Fibroblast of lung (primary cell): Measurements from ENCODE around the gene PROK2. TPM values are rescaled to one million over a fixed set of nuclear protein-coding genes. Genes with fewer than 3 reads are reported as not detected.

Source experiments
- DNase-seq, 2 donors: peaks; one replicate each; pipeline versions ENCODE4 v3.0.0 to v3.0.0-alpha.2; 2010; ENCODE audit warnings: low read depth in 2 of 2
- H2AFZ ChIP-seq: 2 replicates; pipeline ENCODE4 v1.5.1; 2012; ENCODE audit warnings: low read length, control low read depth, inconsistent platforms
- H3K27ac ChIP-seq: 2 replicates; pipeline ENCODE4 v1.5.1; 2011; ENCODE audit warnings: low read length, control low read depth; ENCODE audit not compliant: insufficient read depth
- H3K27me3 ChIP-seq: 2 replicates; pipeline ENCODE4 v1.5.1; 2011; ENCODE audit warnings: mild to moderate bottlenecking, low read length; ENCODE audit not compliant: control insufficient read depth, insufficient read depth
- H3K36me3 ChIP-seq: 2 replicates; pipeline ENCODE4 v1.5.1; 2011; ENCODE audit warnings: low read length; ENCODE audit not compliant: control insufficient read depth, insufficient read depth
- H3K4me1 ChIP-seq: 2 replicates; pipeline ENCODE4 v1.5.1; 2011; ENCODE audit warnings: low read length; ENCODE audit not compliant: control insufficient read depth, insufficient read depth; ENCODE audit errors: extremely low read depth
- H3K4me2 ChIP-seq: 2 replicates; pipeline ENCODE4 v1.5.1; 2011; ENCODE audit warnings: low read length, control low read depth; ENCODE audit not compliant: insufficient read depth; ENCODE audit errors: extremely low read depth
- H3K4me3 ChIP-seq, 4 experiments: fragments of 200-600 bp in 1 of 4; sonication (generic) in 1 of 4; replicated peaks in 1 of 4; 2 replicates each; pipeline ENCODE4 v1.5.1; 2011 to 2016; ENCODE audit warnings: low read length in 4 of 4, low read depth in 3 of 4, mild to moderate bottlenecking in 3 of 4, control low read depth in 2 of 4, inconsistent platforms in 1 of 4, mixed read lengths in 1 of 4; ENCODE audit not compliant: insufficient read depth in 1 of 4; ENCODE audit errors: control extremely low read depth in 1 of 4
- H3K79me2 ChIP-seq: 2 replicates; pipeline ENCODE4 v1.5.1; 2012; ENCODE audit warnings: mild to moderate bottlenecking, low read length, inconsistent platforms; ENCODE audit not compliant: control insufficient read depth, insufficient read depth
- H3K9ac ChIP-seq: 2 replicates; pipeline ENCODE4 v1.5.1; 2011; ENCODE audit warnings: mild to moderate bottlenecking, low read length, control low read depth; ENCODE audit not compliant: insufficient read depth
- H3K9me3 ChIP-seq: 2 replicates; pipeline ENCODE4 v1.5.1; 2012; ENCODE audit warnings: low read depth, low read length; ENCODE audit not compliant: control insufficient read depth, insufficient read depth
- H4K20me1 ChIP-seq: 2 replicates; pipeline ENCODE4 v1.5.1; 2011; ENCODE audit warnings: low read length; ENCODE audit not compliant: control insufficient read depth, insufficient read depth; ENCODE audit errors: extremely low read depth
- CTCF ChIP-seq, 2 donors: IDR thresholded peaks in 1 of 2; conservative IDR thresholded peaks in 1 of 2; 1 replicate in 1 of 2; 2 replicates in 1 of 2; pipeline ENCODE4 v1.5.1; 2011 to 2012; ENCODE audit warnings: low read length in 2 of 2, control low read depth in 1 of 2, inconsistent platforms in 1 of 2, low read depth in 1 of 2, mild to moderate bottlenecking in 1 of 2
- EZH2 ChIP-seq: IDR thresholded peaks from 2 replicates; pipeline ENCODE4 v1.5.1; 2012; ENCODE audit warnings: low read length, control low read depth, mild to moderate bottlenecking; ENCODE audit errors: missing control alignments
- polyA plus RNA-seq, 2 donors: library from polyadenylated mRNA; depleted of rRNA in 1 of 2; stranded (reverse) in 1 of 2; unstranded in 1 of 2; fragments of >200 nt; gene quantifications; 2 replicates each; pipeline ENCODE4 v1.2.1, GENCODE V29; 2011 to 2012; ENCODE audit warnings: missing spikeins in 1 of 2
- total RNA-seq: library from RNA; depleted of rRNA; stranded (reverse); fragments of >200 nt; gene quantifications from 2 replicates; pipeline ENCODE4 v1.2.1, GENCODE V29; 2014

Gene PROK2
- total and polyA plus RNA-seq, 2 donors (not counting 1 experiment from before 2014, with no cell fraction given), result not detected

- no peak for TF ChIP-seq EZH2
- no peak for TF ChIP-seq CTCF (conservative IDR thresholded peaks at IDR 0.05 in 1 of 2, IDR thresholded peaks at IDR 0.05 in 1 of 2; ENCODE audit: low read depth in 1 of 2, low read length in 2 of 2)
- peaks cover 31% of the 10 kb centered on the region for H3K27me3 ChIP-seq
- no peak overlapping the region for H3K4me3 ChIP-seq
- no peak overlapping the region for H3K9ac ChIP-seq
- no peak overlapping the region for H2AFZ ChIP-seq
- H3K79me2 ChIP-seq, result no peaks in the 10 kb centered on the region
- H4K20me1 ChIP-seq, result no peaks in the 10 kb centered on the region
- H3K4me2 ChIP-seq, result no peak overlapping the region
- H3K9me3 ChIP-seq, result no peaks in the 10 kb centered on the region
- DNase-seq, result no peak
- no peak overlapping the region for H3K27ac ChIP-seq
- no peaks in the 10 kb centered on the region for H3K36me3 ChIP-seq
- no peaks in the 10 kb centered on the region for H3K4me1 ChIP-seq
These were observed 3.0 kb upstream of the PROK2 start for GRCh38 chr3:71787851-71788405.

DNA sequence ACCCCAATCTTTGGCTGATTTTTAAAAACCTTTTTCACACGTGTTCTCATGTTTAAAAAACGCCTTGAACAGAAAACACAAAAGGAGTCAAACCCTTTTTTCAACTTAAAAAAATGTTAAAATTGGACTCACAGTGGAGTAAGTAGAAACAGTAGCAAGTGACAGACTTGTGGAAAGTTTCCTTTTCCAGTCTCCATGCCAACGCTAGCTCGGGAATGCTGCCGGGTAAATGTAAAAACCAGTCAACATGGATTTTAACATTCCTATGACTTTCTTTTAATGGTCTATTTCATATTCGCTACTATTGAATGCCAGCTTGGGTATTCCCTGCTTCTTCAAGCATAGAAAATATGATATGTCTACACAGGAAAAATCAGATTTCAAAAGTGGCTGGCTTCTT is 1.6 kb upstream of the PROK2 start:
- H3K79me2 ChIP-seq, result no peaks in the 10 kb centered on the region
- H3K9ac ChIP-seq, result no peak overlapping the region
- H4K20me1 ChIP-seq, result no peaks in the 10 kb centered on the region
- H2AFZ ChIP-seq, result no peak overlapping the region
- peaks cover 31% of the 10 kb centered on the region for H3K27me3 ChIP-seq
- no peak overlapping the region for H3K27ac ChIP-seq
- no peaks in the 10 kb centered on the region for H3K9me3 ChIP-seq
- TF ChIP-seq CTCF (conservative IDR thresholded peaks at IDR 0.05 in 1 of 2, IDR thresholded peaks at IDR 0.05 in 1 of 2; ENCODE audit: low read depth in 1 of 2, low read length in 2 of 2), result no peak
- no peak for TF ChIP-seq EZH2
- DNase-seq, result no peak
- H3K4me3 ChIP-seq, result no peak overlapping the region
- H3K4me1 ChIP-seq, result no peaks in the 10 kb centered on the region
- no peaks in the 10 kb centered on the region for H3K36me3 ChIP-seq
- no peak overlapping the region for H3K4me2 ChIP-seq

DNA sequence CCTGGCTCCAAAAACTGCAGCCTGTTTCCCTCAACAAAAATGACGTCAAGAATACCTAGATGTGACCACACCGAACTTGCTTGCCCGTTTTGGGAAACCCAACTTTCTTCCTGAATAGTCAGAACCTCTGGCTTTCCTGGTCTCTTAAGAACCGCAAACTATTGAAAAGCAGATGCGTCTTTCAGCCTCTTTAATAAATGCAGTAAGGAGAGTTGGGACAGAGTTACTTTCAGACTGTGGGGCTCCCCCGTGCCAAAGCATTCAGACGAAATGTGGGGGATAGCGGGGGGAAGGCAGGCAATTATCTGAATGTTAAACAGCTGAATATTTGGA is 1.2 kb upstream of the PROK2 start:
- no peaks in the 10 kb centered on the region for H3K4me1 ChIP-seq
- TF ChIP-seq EZH2 (peak; percentile 69), CTCF (conservative IDR thresholded peaks at IDR 0.05 in 1 of 2, IDR thresholded peaks at IDR 0.05 in 1 of 2; ENCODE audit: low read depth in 1 of 2, low read length in 2 of 2) (no peak)
- H4K20me1 ChIP-seq, result no peaks in the 10 kb centered on the region
- H3K27ac ChIP-seq, result no peak overlapping the region
- no peaks in the 10 kb centered on the region for H3K36me3 ChIP-seq
- no peak overlapping the region for H3K4me3 ChIP-seq
- no peak overlapping the region for H3K4me2 ChIP-seq
- H3K79me2 ChIP-seq, result no peaks in the 10 kb centered on the region
- peaks cover 31% of the 10 kb centered on the region for H3K27me3 ChIP-seq
- DNase-seq, result no peak
- no peak overlapping the region for H2AFZ ChIP-seq
- H3K9me3 ChIP-seq, result no peaks in the 10 kb centered on the region
- no peak overlapping the region for H3K9ac ChIP-seq
